ENCODE data around the gene KNOP1.
"Not testable (repeated sequence)": the region's sequence is repeated elsewhere in the genome, so short reads cannot be mapped to it uniquely, and the experiment has no call there.

KNOP1 gene

DNA sequence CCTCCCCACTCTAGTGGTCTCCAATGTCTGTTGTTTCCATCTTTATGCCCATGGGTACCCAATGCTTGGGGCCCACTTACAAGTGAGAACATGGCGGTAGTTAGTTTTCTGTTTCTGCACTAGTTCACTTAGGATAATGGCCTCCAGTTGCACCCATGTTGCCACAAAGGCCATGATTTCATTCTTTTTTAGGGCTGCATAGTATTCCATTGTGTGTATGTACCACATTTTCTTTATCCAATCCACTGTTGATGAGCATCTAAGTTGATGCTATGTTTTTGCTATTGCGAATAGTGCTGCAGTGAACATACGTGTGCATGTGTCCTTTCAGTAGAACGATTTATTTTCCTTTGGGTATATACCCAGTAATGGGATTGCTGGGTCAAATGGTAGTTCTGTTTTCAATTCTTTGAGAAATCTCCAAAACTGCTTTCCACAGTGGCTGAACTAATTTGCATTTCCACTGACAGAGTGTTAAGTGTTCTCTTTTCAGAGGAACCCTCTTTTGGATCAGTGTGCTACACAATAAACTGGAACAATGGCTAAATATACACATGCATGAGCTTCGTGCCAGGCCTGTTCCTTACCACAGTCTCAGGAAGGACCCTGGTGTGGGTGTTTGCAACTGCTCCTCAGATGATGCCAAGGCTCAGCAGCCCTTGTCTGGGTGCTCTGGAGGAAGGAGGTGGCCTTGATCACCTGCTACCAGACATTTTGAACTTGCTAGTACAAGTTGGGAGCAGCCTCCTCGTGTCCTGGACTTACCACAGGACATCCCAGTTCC lies 34.4 kb downstream of the KNOP1 start:
- DNase-seq (ENCODE audit: low spot score), result no peak

DNA sequence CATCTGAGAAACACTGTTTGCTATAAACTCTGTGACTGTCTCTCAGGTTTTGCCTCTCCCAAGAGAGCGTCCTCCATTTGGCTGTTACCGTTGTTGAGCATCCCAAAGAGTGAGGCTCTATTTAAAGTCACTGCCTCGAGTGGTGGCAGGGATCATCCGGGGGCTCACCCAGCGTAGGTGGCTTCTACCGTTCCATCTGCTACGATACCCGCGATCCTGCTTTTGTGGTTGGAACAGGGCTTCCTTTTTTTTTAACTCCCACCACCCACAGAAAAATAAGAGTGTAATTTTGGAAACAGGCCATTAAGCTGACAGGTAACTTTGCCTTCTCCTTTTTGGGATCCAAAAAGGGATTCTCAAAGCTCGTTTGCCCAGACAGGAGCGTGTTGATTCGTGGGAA lies 36.4 kb downstream of the KNOP1 start:
- no peak for DNase-seq (ENCODE audit: low spot score)

DNA sequence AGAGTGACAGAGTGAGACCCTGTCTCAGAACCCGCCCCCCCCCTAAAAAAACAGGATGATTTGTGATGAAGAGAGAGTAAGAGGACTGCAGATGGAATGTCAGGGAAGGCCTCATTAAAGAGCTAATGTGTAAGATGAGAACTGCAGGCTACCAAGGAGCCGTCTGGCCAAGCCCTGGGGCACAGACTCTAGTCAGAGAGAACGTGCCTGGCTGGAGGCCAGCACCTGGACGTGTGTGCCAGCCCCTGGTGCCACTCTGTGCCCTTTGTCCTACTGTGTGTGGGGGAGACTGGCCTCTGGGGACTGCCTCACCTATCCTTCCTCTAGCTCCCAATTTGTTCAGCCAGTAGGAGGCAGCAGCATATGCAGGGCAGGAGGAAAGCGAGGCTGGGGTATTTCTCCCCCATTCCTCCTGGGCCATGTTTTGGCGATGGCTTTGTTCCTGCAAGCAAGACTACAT lies 37.1 kb downstream of the KNOP1 start:
- DNase-seq (ENCODE audit: low spot score), result no peak

DNA sequence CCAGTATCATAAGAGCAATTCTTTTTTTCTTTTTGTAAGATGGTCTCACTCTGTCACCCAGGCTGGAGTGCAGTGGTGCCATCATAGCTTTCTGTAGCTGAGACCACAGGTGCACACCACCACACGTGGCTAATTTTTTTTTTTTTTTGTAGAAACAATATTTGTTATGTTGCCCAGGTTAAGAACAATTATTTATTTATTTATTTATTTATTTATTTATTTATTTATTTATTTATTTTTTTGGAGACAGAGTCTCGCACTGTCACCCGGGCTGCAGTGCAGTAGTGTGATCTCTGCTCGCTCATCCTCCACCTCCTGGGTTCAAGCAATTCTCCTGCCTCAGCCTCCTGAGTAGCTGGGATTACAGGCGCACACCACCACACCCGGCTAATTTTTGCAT lies 38.7 kb downstream of the KNOP1 start:
- DNase-seq (ENCODE audit: low spot score), result not testable (repeated sequence)

DNA sequence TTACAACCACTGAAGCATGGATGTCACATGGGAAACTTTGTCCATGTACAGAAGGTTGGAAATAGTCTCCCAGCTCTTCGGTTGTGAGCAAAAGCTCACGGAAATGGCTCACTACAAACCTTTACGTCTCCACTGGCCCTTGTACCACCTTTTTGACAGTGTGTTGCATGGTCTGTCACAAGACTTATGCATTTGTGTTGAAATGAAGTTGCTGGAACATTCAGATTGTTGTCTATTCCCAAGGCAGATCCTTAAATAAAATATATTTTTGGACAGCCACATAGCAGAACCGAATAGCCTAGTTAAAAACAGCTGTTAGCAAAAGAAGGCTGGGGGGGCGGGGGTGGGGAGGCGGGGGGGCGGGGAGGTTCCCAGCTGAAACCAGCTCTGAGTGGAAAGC lies 39.2 kb downstream of the KNOP1 start:
- DNase-seq (ENCODE audit: low spot score), result no peak

DNA sequence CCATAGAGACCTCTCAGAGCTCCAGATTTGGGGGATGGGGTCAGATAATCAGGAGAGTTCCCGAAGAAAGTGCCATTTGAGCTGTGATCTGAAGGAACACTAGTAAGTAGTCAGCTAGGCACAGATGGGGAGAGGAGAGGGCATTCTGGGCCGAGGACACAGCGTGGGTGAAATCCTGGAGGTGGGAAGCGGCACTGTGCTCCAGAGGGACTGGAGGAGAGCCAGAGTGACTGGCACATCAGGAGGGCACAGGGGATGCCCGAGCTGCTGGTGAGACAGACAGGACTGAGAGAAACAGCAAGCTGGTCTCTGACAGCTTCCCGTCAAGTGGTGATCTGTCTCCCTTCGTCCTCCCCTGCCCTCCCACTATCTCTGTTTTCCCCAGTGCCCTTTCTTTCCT lies 40.6 kb downstream of the KNOP1 start:
- no peak for DNase-seq (ENCODE audit: low spot score)

DNA sequence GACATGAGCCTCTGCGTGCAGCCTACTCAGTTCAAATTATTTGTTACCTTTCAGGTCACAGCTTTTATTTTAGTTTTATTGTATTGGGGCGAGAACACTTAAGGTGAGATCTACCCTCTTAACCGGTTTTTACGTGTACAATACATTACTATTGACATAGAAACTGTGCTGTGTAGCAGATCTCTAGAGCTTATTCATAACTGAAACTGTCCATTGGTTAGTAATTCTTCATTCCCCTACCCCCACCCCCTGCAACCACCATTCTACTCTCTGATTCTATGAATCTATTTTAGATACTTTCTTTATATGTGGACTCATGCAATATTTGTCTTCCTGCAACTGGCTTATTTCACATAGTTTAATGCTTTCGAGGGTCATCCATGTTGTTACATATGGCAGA lies 43.5 kb downstream of the KNOP1 start:
- no peak for DNase-seq (ENCODE audit: low spot score)

DNA sequence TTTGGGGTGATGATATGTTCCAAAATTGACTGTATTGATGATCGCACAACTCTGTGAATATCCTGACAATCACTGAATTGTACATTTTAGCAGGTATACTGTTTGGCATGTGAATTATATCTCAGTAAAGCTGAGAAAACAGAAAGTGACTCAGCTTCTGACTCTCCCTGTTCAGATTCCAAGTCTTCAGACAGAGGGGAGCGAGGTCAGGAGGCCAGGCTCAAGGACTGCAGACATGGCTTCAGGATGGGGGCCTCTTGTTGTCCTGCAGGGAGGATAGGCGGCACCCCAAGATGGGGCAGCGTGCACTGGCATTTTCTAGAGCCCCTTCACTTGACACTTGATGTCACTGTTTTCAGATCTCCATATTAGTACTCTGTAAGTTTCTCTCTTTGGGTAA lies 45.6 kb downstream of the KNOP1 start:
- no peak for DNase-seq (ENCODE audit: low spot score)

DNA sequence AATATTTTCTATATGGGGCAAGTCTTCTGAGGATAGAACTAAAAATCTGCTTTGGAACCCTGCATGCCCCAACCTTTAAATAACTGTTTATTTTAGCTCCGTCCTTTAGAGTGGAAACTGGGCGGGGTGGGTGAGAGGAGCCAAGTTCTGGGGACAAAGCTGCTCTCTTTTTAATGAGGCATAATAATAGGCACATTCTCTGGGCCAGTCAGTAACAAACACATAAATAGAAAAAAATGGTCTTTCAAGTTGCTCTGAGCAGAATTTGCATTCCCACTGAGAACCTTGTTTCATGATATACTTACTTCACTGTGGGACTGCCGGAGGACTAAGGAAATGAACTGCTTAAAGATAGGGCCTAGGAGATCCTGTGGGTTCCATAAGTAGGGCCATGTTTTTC lies 51.5 kb downstream of the KNOP1 start:
- DNase-seq (ENCODE audit: low spot score), result no peak

DNA sequence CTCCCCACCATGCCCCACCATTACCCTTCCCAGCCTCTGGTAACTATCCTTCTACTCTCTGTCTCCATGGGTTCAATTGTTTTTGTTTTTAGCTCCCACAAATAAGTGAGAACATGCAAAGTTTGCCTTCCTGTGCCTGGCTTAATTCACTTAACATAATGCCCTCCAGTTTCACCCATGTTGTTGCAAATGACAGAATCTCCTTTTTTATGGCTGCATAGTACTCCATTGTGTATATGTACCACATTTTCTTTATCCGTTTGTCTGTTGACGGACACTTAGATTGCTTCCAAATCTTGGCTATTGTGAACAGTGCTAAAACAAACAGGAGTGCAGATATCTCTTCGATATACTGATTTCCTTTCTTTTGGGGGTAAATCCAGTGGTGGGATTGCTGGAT lies 52.7 kb downstream of the KNOP1 start:
- not testable (repeated sequence) for DNase-seq (ENCODE audit: low spot score)

DNA sequence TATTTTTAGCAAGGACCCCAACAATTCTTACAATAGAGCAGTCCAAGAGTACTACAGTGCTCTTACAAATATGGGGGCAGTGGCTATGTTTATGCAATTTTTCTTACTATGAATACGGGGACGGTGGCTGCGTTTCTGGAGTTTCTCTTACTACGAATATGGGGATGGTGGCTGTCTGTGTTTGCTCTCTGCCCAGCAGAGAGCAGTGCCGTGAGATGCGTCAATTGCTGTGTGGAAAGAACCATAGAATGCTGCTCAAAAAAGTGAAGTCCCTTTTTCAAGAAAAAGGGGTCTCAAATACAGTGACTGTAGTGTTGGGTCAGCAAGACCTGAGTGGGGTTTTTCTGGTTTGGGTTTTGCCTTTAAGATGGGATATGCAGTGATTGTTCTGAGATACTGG lies 53.9 kb downstream of the KNOP1 start:
- no peak for DNase-seq (ENCODE audit: low spot score)

DNA sequence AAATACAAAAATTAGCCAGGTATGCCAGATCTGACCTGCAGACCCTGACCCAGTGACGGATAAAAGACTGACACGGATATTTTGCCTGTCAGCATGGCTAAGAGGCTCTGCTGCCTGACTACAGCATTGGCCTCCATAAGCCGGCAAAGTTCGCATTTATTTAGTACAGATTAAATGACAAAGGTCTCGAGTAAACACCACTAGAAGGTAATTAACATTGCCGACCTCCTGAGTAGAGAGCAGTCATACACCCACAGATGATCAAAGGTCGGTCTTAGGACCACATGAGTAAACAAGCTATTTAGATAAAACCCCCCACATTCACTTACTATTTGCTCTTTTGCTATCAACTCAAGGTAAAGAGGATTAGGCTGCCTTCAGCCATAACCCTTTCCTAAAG lies 55.7 kb downstream of the KNOP1 start:
- no peak for DNase-seq (ENCODE audit: low spot score)

DNA sequence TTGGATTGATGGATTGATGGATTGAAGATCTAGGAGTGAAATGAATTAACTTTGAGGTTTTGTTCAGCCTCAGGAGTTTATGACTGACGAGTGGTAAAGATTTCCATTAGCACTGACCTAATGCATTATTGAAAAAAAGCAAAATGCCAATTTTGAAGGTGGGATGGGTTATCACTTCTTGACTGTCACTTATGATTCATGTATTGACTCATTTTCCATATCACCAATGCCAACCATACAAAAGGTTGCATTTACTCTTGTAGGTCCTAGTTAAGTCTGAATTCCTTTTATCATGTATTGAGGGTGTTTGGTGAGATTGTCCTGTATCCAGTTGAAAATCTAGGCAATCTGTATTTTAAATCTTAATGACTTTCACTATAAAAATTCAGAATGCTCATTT lies 57.6 kb downstream of the KNOP1 start:
- DNase-seq (ENCODE audit: low spot score), result no peak

DNA sequence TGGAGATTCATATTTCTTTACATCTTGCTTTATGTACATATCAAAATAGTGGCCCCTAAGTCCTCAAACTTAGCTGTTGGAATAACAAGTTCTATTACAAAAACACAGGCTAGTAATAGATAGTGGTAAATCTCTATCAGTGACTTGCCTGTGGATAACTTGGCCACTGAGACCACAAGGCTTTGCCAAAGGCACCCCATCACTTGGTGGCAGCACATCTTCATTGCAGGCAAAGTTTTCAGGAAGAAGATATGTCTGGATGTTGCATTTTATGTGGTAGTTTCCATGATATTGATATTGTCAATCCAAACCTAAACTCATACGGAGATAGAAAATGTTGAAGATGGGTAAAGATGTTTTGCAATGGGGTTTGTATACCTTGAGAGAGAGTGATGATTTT lies 58.5 kb downstream of the KNOP1 start:
- DNase-seq (ENCODE audit: low spot score), result no peak

DNA sequence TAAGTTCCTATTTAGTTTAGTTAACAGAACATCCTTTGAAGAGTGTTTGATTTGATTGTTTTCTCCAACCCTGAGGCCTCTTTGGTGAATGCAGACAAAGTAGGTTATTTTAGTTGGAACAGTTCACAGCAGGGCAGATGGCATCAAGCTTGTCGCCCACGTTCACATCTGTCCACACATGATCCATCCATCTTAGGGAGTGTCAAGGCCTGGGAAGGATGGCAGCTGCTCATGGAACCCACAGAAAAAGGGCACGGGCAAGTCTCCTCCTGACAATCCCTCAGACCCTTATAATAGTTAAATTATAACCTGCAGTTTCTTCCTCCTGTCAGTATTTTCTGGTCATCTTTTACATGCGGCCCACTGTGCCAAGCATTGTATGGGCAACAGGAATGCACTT lies 60.2 kb downstream of the KNOP1 start:
- no peak for DNase-seq (ENCODE audit: low spot score)

DNA sequence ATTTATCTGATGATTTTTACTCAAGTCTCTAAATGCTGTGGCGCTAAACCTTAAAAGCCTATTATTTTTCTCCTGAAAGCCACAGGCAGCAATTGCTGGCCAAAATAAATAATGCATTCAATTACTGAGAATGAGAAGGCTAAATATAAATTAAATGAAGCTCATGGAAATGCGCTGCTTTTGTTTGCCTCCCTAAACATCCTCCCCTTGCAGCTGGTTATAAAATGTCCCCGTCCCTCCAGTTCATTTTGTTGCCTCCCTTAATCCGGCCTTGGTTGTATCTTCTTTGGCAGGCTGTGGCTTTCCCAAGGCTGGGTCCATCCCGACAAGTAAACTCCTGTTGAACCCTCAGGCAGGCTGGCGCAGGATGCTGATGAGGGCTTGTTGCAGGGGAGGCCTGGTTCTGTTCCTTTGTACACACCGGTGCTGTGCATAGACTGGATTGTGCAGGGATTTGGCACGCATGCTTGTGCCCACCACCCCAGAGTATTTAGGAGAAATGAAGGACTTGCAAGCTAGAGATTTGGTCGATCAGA lies 62.7 kb downstream of the KNOP1 start:
- no peak for DNase-seq (ENCODE audit: low spot score)

DNA sequence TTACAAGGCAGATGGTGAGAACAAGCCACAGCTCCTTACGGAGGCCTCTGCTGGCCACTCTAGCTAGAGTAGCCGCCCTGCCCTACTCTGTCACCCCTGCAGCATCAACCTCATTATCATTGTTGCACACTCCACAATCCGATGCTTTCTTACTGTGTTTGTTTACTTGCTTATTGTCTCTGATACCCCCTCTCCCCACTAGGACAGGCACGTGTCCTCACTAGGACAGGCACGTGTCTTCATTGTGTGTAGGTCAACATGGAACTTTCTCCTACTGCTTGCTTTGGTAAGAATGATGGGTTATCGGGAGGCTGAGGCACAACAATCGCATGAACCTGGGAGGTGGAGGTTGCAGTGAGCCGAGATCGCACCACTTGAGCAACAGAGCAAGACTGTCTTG lies 63.9 kb downstream of the KNOP1 start:
- DNase-seq (ENCODE audit: low spot score), result no peak
